Adrenal gland (tissue), 12 donors: ENCODE results near the gene PARVB. TPM values are rescaled to one million over a fixed set of nuclear protein-coding genes. Genes with fewer than 3 reads are reported as not detected.

Experiments used
- DNase-seq, 7 donors: peaks; one replicate each; pipeline ENCODE4 v3.0.0-alpha.2; 2019 to 2020
- H3K27ac ChIP-seq, 5 donors: fragments of 200-600 bp; sonication (generic) in 4 of 5; 1 replicate in 3 of 5; 2 replicates in 2 of 5; pipeline versions ENCODE4 v1.5.1 to v1.8.0; 2016 to 2020; ENCODE audit warnings: mild to moderate bottlenecking in 1 of 5
- H3K27me3 ChIP-seq: fragments of 200-600 bp; 2 replicates; pipeline ENCODE4 v1.8.0; 2021
- H3K36me3 ChIP-seq, 2 donors: fragments of 200-600 bp; replicated peaks in 1 of 2; 1 replicate in 1 of 2; 2 replicates in 1 of 2; pipeline versions ENCODE4 v1.5.1 to v1.8.0; 2018 to 2022
- H3K4me1 ChIP-seq, 2 donors: fragments of 200-600 bp; replicated peaks in 1 of 2; 1 replicate in 1 of 2; 2 replicates in 1 of 2; pipeline versions ENCODE4 v1.5.1 to v1.8.0; 2018 to 2021
- H3K4me3 ChIP-seq, 4 donors: fragments of 200-600 bp; sonication (generic) in 3 of 4; one replicate each; pipeline ENCODE4 v1.5.1; 2016 to 2018
- H3K9me3 ChIP-seq, 3 donors: fragments of 200-600 bp; sonication (generic) in 1 of 3; replicated peaks in 1 of 3; 1 replicate in 2 of 3; 2 replicates in 1 of 3; pipeline versions ENCODE4 v1.5.1 to v1.8.0; 2016 to 2021
- POLR2A ChIP-seq, 2 donors: fragments of 450-650 bp; IDR thresholded peaks; one replicate each; pipeline ENCODE4 v1.6.1; 2017; ENCODE audit warnings: antibody characterized with exemption in 2 of 2, mild to moderate bottlenecking in 2 of 2, moderate library complexity in 1 of 2
- WGBS, 4 donors: extraction: QIAGEN DNeasy Blood & Tissue Kit in 2 of 4; methylation state at CpG; one replicate each; pipeline versions ENCODE4 v1.1.5 to v1.1.7; 2013 to 2017; 5-methylcytosine and 5-hydroxymethylcytosine counted together
- intact Hi-C, 2 donors: fragments of 100-400 bp; cut with DNase I; formaldehyde crosslinking; loops; one replicate each; pipeline versions ENCODE4 v1.14.1 to v1.15.0; 2022 to 2023
- polyA plus RNA-seq, 3 donors: library from polyadenylated mRNA; stranded (reverse); fragments of 200-250 nt in 2 of 3; fragments of 350-450 nt in 1 of 3; fragmentation: Illumina TruSeq in 1 of 3; extraction: RNeasy Lipid Tissue Mini Kit (QIAGEN cat#74804) in 1 of 3; gene quantifications; one replicate each; pipeline ENCODE4 v1.2.3, GENCODE V29; 2013 to 2014
- total RNA-seq, 9 donors: library from RNA; depleted of rRNA in 4 of 9; stranded (reverse); fragments of >200 nt in 4 of 9; fragments of 120-200 nt in 1 of 9; fragmentation: NEBNext Ultra II Directional in 1 of 9; extraction: Animal tissue kit (Norgen Biotek cat#: 25700) in 1 of 9; gene quantifications; one replicate each; pipeline versions ENCODE4 v1.1.0 to v1.2.4, GENCODE V29; 2013 to 2023
- TF ChIP-seq, protein P1 (sequence below), 6 experiments: fragments of 450-650 bp in 4 of 6; fragments of 200-600 bp in 2 of 6; sonication (generic) in 1 of 6; IDR thresholded peaks; 1 replicate in 5 of 6; 2 replicates in 1 of 6; pipeline versions ENCODE4 v1.5.1 to v1.8.0; 2016 to 2021; ENCODE audit warnings: antibody characterized with exemption in 6 of 6, mild to moderate bottlenecking in 2 of 6, moderate library complexity in 1 of 6
- donor health status: healthy with polysubstance abuse.
- donor health status: Bipolar disorder and iron deficiency.
- donor health status: DM: yes; HTN: yes; CAD: no.
- donor health status: DM: no; HTN: no; CAD: no.
- donor health status: DM: no; HTN: no; CAD: no.
- donor health status: DM: yes; HTN: yes; CAD: no.

Gene PARVB
- total and polyA plus RNA-seq, 12 donors = 16.9 to 77.6 (median 45.9) TPM

- TF ChIP-seq POLR2A (IDR thresholded peaks at IDR 0.05) = no peak
- TF ChIP-seq, protein P1, sequence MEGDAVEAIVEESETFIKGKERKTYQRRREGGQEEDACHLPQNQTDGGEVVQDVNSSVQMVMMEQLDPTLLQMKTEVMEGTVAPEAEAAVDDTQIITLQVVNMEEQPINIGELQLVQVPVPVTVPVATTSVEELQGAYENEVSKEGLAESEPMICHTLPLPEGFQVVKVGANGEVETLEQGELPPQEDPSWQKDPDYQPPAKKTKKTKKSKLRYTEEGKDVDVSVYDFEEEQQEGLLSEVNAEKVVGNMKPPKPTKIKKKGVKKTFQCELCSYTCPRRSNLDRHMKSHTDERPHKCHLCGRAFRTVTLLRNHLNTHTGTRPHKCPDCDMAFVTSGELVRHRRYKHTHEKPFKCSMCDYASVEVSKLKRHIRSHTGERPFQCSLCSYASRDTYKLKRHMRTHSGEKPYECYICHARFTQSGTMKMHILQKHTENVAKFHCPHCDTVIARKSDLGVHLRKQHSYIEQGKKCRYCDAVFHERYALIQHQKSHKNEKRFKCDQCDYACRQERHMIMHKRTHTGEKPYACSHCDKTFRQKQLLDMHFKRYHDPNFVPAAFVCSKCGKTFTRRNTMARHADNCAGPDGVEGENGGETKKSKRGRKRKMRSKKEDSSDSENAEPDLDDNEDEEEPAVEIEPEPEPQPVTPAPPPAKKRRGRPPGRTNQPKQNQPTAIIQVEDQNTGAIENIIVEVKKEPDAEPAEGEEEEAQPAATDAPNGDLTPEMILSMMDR (IDR thresholded peaks at IDR 0.05) = no peak
- no peaks in the 10 kb centered on the region for H3K9me3 ChIP-seq
- no peak overlapping the region for H3K4me3 ChIP-seq
- no peak overlapping the region for H3K27ac ChIP-seq
- peaks cover 0 to 92% of the 10 kb centered on the region in 2 donors for H3K36me3 ChIP-seq
- WGBS, 4 donors = 85 to 94% (median 87%) methylated on average over 4 of the region's 4 CpGs
- H3K4me1 ChIP-seq = no peaks in the 10 kb centered on the region
- intact Hi-C loops = no loop called here
- H3K27me3 ChIP-seq = no peaks in the 10 kb centered on the region
- DNase-seq = no peak
Observed at GRCh38 chr22:43978558-43978957, 45.5 kb upstream of the PARVB start.

DNA sequence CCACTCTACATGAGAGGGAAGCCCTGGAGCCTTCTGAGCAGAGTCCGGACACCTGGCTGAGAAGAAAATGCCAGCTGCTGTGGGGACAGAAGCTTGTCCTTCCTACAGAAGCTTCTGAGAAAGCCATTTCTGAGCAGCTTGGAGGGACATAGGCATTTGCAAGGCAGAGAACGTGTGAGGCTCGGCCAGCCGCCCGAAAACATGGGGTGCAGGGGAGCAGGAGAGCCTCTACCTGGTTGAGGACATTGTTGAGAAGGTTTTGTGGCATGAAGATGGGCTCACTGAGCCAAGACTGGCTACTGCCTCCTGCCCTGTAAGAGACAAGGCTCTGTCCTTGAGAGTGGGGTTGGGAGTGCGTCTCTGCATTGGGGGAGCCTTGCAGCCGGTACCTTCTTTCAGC lies 43.5 kb upstream of the PARVB start:
- Histone ChIP-seq H3K36me3 (peaks cover 0 to 92% of the 10 kb centered on the region in 2 donors), H3K9me3 (no peaks in the 10 kb centered on the region), H3K27me3 (no peaks in the 10 kb centered on the region), H3K27ac (no peak overlapping the region), H3K4me3 (no peak overlapping the region), H3K4me1 (no peaks in the 10 kb centered on the region)
- intact Hi-C loops = no loop called here
- WGBS, 4 donors = 91 to 98% (median 97%) methylated on average over 5 to 7 of the region's 7 CpGs
- no peak for DNase-seq
- TF ChIP-seq POLR2A (IDR thresholded peaks at IDR 0.05) = no peak
- TF ChIP-seq, protein P1 (IDR thresholded peaks at IDR 0.05) = no peak

DNA sequence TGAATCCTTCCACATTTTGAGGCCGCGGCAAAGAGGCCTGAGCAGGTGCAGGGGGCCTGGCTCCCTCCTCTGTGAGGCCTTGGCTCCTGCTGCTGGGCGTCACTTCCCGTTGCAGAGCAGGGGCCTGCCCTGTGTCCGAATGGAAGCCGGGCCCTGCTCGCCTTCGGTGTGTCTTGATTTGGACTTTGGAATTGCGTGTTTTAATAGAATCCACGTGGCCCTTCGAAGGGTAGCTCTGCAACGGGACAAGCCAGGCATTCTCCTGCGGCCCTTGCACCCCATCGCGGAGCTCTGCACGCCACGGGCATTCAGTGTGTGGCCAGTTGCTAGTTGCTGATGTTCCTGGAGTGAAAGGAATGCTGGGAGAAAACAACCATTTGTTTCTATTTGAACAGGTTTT lies 43.1 kb upstream of the PARVB start:
- peaks cover 0 to 92% of the 10 kb centered on the region in 2 donors for H3K36me3 ChIP-seq
- intact Hi-C loops = no loop called here
- no peak for DNase-seq

GRCh38 chr22:43983808-43984207 lies 40.3 kb upstream of the PARVB start:
- no peak for DNase-seq
- WGBS, 4 donors = 96 to 98% (median 97%) methylated on average over 16 of the region's 16 CpGs
- intact Hi-C loops = no loop called here
- Histone ChIP-seq H3K27ac (no peak overlapping the region), H3K4me3 (no peak overlapping the region), H3K4me1 (no peaks in the 10 kb centered on the region), H3K27me3 (no peaks in the 10 kb centered on the region), H3K36me3 (peaks cover 0 to 89% of the 10 kb centered on the region in 2 donors), H3K9me3 (no peaks in the 10 kb centered on the region)
- TF ChIP-seq, protein P1 (IDR thresholded peaks at IDR 0.05) = no peak
- no peak for TF ChIP-seq POLR2A (IDR thresholded peaks at IDR 0.05)

More for the DNA sequence above, 43.1 kb upstream of the PARVB start:
- Histone ChIP-seq H3K4me1 (no peaks in the 10 kb centered on the region), H3K27ac (no peak overlapping the region), H3K9me3 (no peaks in the 10 kb centered on the region), H3K4me3 (no peak overlapping the region), H3K27me3 (no peaks in the 10 kb centered on the region)
- WGBS, 4 donors = 94 to 100% (median 96%) methylated on average over 7 to 17 of the region's 17 CpGs
- no peak for TF ChIP-seq POLR2A (IDR thresholded peaks at IDR 0.05)
- TF ChIP-seq, protein P1 (IDR thresholded peaks at IDR 0.05) = no peak
